Esophagus squamous epithelium (tissue), 4 donors: Measurements from ENCODE around the gene LRRC71.
"Not testable (repeated sequence)": the region's sequence is repeated elsewhere in the genome, so short reads cannot be mapped to it uniquely, and the experiment has no call there.

ENCODE experiments used
- CTCF ChIP-seq, 6 experiments: fragments of 450-650 bp in 4 of 6; fragments of 200-600 bp in 2 of 6; sonication (generic) in 2 of 6; IDR thresholded peaks; one replicate each; pipeline ENCODE4 v1.5.1; 2016 to 2019; ENCODE audit warnings: antibody characterized with exemption in 6 of 6, mild to moderate bottlenecking in 4 of 6, moderate library complexity in 4 of 6
- POLR2A ChIP-seq, 4 donors: fragments of 450-650 bp; IDR thresholded peaks; one replicate each; pipeline ENCODE4 v1.6.1; 2017; ENCODE audit warnings: antibody characterized with exemption in 4 of 4, mild to moderate bottlenecking in 4 of 4, moderate library complexity in 3 of 4

DNA sequence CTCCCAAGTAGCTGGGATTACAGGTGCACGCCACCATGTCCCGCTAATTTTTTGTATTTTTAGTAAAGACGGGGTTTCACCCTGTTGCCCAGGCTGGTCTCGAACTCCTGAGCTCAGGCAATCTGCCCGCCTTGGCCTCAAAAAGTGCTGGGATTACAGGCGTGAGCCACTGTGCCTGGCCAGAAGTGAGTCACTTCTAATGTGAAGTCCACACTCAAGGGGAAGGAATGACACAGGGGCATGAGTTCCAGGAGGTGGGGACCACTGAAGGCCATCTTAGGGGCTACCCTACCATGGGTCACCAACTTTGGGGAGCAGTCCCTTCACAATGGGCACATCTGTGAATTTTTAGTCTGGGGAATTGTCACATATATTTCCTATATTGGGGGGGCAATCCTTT lies 6.3 kb downstream of the LRRC71 start:
- not testable (repeated sequence) for TF ChIP-seq CTCF, POLR2A (IDR thresholded peaks at IDR 0.05)
